HG03521 (cell line): ENCODE results near the gene GPC3.
"Not testable (repeated sequence)": the region's sequence is repeated elsewhere in the genome, so short reads cannot be mapped to it uniquely, and the experiment has no call there.

Source experiments
- ATAC-seq: cut with Tn5 transposase; IDR thresholded peaks from one replicate; pipeline ENCODE4 v1.9.1; 2021; ENCODE audit warnings: mild to moderate bottlenecking, moderate library complexity; ENCODE audit not compliant: unreplicated experiment

GPC3 gene

DNA sequence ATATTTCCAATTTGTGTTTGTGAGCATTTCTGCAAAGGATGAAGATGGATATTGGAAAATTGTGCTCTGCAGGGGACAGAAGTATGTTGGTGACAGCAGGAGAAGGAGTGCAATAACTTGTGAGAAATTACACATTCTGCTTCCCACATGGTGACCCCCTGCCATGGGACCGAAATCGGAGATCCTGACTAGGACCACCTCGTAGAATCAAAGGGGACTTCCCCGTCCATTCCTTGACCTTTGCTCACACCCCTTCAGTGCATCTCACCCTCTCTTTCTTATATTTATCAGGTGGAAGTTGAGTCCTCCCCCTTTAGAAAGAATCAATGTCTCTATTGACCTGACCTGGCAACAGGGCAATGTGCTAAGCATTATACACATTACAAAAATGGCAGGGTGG, 451.2 kb downstream of the GPC3 start:
- ATAC-seq: no peak

DNA sequence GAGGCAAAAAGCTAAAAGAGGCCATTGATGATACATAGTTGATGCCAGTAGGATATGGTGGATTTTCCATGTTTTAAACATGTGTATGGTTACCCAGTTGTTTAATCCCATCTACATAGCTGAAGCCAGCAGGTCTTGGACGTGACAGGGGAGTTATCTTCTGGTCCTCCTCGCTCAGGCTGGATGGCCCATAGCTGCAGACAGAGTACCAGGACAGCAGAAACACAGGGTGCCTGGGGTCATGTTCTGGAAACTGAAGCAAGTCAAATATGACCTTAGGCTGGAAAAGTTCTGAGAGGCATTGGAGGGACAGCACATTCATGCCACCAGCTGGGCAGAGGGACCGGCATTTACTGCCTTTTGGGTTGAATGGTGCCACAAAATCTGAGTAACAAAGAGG, 452.1 kb downstream of the GPC3 start:
- ATAC-seq: no peak

DNA sequence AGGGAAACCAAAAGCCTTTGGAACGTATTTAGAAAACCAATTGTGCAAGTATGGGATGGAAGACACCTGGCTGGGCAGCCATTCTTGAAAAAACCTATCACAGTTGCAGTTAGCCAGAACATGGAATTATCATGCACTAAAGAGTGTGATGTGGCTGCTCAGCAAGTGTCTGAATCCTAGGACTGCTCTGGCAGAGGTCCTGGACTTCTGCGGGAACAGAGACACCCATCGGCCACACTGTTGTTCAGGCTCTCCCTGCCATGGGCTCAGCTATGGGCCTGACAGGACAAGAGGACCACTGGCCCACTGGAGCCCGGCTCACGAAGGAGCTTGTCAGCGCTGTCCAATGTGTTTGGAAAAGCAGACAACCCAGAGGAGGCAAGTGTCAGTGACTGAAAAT, 454.4 kb downstream of the GPC3 start:
- ATAC-seq: no peak

DNA sequence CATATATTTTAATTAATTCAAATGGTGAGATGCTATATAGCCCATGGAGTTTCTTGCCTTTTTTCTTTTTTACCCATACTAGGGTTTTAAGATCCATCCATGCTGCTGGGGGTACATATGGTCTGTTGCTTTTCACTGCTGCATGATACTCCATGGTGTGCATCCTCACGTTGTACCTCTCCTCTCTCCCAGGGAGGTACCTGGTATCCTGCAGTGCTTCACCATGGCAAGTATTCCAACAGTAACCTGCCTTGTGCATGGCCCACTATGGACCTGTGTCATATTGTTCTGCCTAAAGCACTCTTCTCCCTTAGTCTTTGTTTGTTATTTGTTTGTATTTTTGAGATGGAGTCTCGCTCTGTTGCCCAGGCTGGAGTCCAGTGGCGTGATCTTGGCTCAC, 455.8 kb downstream of the GPC3 start:
- ATAC-seq: no peak

DNA sequence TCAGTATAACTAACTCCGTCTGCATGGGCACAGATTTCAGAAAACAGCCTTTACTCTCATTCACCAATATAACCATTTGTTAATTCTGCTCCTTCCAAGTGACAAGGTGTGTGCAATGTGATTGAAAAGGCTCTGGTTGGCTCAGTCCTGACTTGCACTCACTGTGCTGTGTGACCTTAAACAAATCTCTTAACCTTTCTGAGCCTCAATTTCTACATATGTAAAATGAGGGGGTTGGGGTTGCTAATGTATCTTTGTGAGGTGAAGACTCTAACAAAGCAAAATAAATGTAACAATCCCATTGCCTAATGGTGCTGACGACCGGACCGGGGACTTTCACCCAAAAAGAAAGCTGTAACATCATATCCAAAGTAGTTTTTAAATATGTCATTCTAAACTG, 457.6 kb downstream of the GPC3 start:
- ATAC-seq: no peak

DNA sequence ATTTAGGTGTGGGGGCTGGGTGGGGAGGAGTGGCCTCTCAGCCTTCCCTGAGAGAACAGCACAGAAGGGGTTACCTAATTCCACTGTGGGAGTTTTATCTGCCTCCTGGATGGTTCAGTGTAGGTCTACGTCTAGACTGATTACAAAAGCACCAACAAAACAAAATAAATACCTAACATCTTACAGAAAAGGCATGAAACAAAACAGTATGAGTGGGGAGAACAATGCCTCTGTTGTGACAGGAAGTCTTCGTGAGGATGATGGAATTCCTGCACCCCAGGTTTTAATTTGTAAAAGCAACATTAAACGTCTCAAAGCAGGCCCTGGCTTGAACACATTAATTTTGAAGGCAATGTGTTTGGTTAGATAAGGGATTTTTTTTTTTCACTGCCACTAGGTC, 458.0 kb downstream of the GPC3 start:
- no peak for ATAC-seq

DNA sequence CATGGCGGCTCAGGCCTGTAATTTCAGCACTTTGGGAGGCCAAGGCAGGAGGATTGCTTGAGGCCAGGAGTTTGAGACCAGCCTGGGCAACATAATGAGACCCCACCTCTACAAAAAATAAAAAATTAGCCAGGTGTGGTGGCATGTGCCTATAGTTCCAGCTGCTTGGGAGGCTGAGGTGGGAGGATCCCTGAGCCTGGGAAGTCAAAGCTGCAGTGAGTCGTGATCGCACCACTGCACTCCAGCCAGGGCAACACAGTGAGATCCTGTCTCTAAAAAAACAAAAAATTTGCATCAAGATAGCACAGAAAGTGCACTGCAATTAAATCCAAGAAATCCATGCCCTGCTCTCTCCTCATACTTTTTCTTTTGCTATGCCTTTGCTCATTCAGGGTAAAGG, 458.6 kb downstream of the GPC3 start:
- not testable (repeated sequence) for ATAC-seq

DNA sequence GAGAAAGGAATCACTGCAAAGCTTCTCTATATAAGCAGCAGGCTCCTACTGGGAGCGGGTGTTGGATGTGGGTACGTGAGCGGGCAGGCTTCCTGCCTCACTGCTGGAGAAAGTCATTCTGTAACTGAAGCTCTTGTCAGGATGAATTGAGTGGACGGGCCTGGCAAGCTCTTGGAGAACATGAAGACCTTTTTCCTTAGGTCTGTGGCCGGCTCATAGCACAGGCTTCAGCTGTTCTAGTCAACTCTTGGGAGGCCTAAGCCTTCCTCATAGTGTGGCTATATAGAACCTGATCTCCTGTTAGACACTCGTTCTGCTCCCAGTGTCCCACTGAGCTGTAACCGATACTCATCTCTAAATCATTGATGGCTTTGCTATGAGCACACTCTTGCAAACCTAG, 461.9 kb downstream of the GPC3 start:
- ATAC-seq: no peak

DNA sequence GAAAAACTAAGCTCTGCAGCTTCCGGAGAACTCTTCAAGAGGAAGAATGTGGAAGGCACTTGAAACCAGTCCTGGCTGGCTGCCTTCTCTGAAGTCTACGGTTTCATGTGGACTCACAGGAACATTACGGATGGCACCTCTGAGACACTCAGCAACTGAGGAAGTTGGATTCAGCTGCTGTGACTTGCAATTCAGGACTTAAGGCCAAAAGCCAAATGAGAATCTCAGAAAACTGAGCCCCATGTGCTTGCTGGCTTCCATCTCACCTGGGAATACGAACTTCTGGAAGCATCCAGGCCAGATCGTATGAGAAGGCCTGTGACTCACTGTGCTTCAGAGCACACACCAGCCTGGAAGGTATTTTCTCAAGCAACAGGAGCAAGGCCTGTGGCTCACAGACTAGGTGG, 462.3 kb downstream of the GPC3 start:
- no peak for ATAC-seq

DNA sequence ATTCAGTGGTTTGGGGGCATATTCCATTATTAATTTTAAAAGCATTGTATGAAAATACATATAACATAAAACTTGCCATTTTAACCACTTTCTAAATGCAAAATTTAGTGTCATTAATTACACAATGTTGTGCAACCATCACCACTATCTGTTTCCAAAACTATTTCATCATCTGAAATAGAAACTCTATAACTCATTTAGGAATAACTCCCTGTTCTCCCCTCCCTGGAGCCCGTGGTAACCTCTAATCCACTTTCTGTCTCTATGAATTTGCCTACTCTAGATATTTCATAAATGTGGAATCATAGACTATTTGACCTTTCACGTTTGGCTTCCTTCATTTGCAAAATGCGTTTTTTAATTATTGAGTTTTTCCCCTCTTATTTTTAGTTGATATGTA, 468.7 kb downstream of the GPC3 start:
- ATAC-seq: no peak

DNA sequence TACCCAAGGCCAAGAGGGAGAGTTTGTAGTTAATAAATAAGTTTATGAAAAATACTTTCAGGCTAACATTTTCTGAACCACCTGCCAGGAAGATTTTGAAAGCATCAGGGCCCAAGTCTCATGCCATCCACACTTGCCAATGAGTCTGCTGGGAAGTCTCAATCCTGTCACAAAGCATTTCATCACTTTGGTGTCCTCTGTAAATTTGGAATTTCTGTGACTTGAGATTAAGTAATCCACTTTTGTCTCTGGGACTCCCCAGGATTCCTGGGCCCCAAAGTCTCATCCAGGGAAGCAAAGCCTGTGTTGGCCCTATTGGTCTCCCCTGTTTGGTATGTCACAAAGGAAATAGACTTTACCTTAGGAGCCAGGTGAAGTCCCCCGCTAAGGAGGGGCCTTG, 470.9 kb downstream of the GPC3 start:
- ATAC-seq: no peak

DNA sequence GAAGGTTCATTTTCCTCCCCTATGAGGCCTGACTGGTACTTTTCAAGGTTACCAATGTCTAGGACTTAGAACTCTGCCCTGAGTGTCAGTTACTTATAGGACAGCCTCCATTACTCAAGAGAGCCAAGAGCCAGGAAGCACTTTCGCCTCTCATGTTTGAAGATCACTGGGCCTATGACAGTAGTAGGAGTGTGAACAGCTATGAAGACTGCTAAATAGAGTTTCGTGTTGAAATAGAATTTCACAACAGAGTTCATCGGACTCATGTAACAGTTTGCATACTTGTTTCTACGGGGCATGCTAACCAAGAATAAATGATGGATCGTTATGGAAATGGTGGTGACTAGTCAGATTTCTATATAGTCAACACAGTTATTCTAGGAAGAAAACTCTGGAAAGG, 472.3 kb downstream of the GPC3 start:
- no peak for ATAC-seq

DNA sequence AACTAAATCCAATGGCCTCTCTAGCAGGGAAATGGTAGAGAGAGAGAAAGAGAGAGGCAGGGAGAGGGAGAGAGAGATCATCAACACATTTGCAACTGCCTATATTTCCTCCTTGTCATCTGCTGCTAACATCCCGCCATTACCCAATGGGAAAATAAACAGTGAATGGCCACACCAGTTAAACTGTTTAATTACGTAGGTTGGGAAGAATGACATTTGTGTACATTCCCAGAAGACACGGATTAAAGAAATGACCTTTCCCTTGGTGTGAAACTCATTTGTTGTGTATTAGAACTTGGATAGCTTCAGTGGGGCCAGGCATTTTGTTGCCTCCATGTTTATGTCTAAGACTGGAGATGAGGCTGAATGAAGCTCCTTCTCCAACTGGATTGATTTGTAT, 474.4 kb downstream of the GPC3 start:
- no peak for ATAC-seq

DNA sequence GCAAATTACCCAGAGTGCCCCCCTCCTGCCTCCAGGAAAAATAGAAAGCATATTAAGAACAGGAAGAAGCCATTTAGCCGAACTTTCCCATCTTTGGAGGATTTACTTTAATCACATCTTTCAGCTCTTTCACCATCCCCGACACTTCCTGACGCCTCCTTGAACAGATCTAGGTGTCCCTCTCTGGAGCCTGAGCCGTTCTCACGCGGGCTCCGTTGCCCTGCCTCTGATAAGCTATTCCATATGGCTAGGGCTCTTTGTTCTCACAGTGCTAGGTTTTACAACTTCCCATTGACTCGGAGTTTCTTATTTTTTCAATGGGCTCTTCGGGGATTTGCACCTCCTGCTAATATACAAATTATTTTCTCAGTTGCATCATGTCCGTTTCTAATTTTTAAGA, 488.0 kb downstream of the GPC3 start:
- no peak for ATAC-seq

DNA sequence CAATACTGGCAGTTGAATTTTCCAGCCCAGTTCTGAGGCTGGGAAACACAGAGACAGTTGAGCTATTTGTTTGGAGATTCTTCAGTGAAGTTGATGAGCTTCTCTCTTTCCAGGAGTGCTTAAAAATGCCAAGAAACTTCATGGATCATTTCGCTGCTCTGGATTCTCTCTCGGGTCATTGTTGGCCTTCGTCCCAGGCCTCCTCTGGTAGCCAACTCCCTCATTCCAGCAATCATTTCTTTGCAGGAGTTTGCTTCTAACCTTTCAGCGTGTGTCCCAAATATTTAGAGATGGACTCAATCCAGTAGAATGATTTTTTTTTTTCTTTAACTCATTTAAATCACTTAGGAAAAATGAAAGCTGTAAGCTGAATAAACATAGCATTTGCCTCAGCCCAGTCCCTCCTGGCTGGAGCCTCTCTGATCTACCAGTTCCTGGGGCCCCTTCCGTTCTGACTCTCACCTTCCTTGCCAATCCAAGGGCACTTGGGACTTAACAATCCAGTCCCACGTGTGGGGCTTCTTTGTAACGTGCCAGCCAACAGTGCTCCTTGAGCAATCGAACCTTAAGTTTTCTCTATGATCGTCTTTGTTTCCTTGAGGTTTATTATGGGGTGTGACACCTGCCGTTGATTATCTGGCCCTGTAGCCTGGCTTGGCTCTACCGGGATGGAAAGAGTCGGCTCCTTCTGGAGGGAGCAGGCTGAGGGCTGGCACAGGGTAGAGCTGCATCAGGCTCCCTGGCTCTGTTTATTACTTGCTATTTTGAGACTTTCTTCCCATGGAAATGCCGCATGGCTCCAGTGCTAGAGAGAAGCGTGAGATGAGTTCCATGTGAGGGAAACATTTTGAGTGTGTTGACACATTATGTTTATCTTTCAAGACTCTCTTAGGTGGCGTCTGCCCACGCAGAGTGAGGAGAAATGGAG, 489.7 kb downstream of the GPC3 start:
- ATAC-seq: no peak

DNA sequence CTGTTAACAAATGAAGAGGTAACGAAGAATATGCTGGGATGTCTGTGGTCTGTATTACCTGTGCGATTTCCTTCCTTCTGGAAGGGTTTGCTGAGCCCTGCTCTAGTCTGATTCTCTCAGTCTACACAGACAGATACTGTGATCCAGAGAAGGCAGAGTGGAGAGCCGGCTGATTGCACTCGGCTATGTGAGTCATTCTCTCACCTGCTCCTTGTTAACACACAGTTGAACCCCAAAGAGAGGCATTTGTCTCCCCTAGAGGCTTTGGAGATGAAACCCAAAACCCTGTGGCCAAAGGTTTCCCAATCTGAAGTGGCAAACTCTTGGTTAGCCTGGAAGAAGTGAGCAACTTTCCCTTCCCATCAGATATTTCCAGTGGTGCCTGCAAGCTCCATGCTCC, 492.0 kb downstream of the GPC3 start:
- ATAC-seq: no peak

DNA sequence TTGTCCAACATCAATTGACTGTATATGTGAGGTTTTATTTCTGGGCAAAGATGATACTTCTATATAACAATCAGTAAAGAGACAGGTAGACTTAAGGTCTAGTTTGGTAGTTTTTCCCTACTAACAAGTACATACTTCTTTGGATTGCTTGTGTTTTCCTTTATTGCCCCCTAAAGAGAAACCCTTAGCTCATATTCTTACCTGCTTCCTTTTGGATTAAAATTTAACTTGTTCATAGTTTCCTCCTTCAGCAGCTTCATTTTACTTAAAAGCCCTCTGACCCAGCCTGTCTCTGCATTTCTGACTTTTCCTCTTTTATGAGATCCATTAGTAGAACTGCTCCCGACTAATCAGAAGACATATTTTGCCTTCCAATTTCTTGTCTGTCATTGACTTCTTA, 494.4 kb downstream of the GPC3 start:
- ATAC-seq: no peak
